NCI-H226 (cell line): Measurements from ENCODE around the gene UROD.
"Not testable (repeated sequence)": the region's sequence is repeated elsewhere in the genome, so short reads cannot be mapped to it uniquely, and the experiment has no call there.

Experiments used
- DNase-seq: peaks from one replicate; pipeline ENCODE4 v3.0.0-alpha.2; 2015

UROD gene

DNA sequence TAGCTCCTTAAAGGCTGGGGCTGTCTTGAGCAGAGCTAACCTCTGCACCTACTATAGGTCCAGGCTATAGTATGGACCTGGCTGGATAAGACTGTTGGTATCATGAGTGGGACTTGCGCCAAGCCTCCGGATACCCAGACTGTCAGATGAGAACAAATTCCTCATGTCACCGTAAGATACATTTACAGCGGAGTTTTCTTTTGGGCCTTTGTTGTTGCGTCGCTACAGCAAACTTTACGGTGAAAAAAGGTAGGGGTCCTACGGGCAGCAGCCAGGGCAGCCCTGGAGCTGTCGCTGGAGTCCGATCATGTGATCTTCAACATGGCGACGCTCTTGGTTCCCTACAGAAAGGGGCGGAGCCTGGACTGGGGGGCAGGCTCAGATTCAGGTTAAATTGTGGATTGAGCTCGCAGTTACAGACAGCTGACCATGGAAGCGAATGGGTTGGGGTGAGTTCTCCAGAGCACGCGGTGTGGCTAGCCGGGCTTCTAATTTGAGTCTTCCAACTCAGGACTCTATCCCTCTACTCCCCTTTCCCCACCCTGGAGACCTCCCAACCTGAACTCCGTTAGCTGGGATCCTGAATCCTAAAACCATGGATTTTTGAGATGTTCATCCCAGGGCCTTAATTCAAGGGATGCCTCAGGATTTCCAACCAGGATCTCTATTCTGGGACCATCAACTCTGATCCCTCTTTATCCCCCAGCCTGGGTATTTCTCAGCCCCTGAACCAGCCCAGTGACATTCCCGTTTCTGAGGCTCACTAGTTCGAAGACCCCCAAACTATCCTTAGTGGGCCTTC lies at the start of gene UROD:
Gene UROD (plus strand): TSS at position 418 of the 802 bp plus-strand sequence. CDS start 12 bp downstream, at position 430.
- peak; percentile 94 for DNase-seq

GRCh38 chr1:44962729-44963128 lies 49.3 kb upstream of the UROD start:
- DNase-seq: no peak

GRCh38 chr1:44964396-44964795 lies 47.7 kb upstream of the UROD start:
- DNase-seq: no peak

GRCh38 chr1:44970317-44970716 lies 41.7 kb upstream of the UROD start:
- DNase-seq: no peak

GRCh38 chr1:44973645-44974044 lies 38.4 kb upstream of the UROD start:
- DNase-seq: no peak

DNA sequence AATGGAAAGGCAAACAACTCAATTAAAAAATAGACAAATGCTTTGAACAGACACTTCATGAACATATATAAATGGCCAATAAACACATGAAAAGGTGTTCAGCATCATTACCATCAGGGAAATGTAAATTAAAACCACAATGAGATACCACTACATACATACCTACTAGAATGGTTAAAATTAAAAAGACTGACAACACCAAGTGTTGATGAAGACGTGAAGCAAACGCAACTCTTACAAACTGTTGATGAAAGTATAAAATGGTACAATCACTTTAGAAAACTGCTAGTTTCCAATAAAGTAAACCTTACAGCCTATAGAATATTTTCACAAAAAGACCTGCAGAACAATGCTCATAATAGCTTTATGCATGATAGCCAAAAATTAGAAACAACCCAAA lies 35.8 kb upstream of the UROD start:
- no peak for DNase-seq

GRCh38 chr1:44977372-44977771 lies 34.7 kb upstream of the UROD start:
- DNase-seq: not testable (repeated sequence)

- DNase-seq: no peak
Observed at GRCh38 chr1:44985747-44986359, 26.2 kb upstream of the UROD start.

DNA sequence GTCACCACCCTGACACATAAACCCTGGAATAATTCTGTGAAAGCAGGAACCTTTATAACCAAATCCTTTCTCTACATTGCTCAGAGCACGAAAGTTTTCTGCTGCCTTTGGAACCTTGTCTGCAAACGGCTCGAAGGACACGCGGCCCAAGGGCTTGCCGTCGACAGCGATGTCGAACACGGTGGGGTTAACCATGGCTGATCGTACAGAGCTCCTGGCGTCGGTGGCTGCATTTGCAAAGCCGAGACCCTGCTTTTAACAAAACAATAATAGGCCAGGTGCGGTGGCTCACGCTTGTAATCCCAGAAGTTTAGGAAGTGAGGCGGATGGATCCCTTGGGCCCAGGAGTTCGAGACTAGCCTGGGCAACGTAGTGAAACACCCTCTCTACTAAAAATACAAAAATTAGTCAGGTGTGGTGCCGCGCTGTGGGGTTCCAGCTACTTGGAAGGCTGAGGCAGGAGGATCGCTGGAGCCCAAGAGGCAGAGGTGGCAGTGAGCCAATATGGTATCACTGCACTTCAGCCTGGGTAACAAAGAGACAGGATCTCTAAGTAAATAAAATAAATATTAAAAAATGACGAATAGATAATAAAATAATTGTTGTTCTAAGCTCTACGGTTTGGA lies 23.4 kb upstream of the UROD start:
- DNase-seq: no peak

GRCh38 chr1:44994309-44994898 lies 17.6 kb upstream of the UROD start:
- no peak for DNase-seq

- no peak for DNase-seq
Observed at GRCh38 chr1:44995467-44996238, 16.4 kb upstream of the UROD start.

- DNase-seq: no peak
Observed at GRCh38 chr1:44999232-44999631, 12.8 kb upstream of the UROD start.

DNA sequence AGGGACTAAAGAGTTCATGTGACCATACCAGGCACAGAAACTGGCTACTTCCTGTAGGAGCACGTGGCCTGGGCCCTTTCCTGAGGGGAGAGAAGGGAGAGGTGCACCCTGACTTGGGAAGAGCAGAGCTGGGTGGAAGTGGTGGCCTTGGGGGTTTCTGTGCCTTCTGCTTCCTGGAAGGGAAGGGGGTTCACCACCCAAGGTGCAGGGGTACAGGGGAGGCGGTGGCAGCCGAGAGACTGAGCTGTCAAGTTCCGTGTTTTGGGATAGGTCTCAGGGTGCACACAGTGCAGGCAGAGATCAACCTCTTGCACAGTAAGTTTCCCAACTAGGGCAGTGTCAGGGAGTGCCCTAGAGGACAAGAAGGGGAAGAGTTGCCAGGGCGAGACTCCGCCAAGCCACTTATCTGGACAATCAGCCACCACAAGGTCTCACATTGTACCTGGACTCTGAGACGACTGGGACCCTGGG lies 11.0 kb upstream of the UROD start:
- no peak for DNase-seq

DNA sequence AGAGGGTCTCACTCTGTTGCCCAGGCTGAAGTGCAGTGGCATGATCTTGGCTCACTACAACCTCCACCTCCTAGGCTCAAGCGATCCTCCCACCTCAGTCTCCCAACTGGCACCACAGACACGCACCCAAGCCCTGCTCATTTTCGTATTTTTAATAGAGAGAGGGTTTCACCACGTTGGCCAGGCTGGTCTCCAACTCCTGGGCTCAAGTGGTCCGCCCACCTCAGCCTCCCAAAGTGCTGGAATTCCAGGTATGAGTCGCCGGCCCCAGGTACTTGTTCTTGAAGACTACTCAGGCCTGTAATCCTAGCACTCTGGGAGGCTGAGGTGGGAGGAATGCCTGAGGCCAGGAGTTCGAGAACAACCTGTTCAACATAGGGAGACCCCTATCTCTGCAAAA lies 10.5 kb upstream of the UROD start:
- not testable (repeated sequence) for DNase-seq

GRCh38 chr1:45002650-45003645 lies 9.1 kb upstream of the UROD start:
- no peak for DNase-seq

GRCh38 chr1:45003741-45004140 lies 8.3 kb upstream of the UROD start:
- DNase-seq: no peak

DNA sequence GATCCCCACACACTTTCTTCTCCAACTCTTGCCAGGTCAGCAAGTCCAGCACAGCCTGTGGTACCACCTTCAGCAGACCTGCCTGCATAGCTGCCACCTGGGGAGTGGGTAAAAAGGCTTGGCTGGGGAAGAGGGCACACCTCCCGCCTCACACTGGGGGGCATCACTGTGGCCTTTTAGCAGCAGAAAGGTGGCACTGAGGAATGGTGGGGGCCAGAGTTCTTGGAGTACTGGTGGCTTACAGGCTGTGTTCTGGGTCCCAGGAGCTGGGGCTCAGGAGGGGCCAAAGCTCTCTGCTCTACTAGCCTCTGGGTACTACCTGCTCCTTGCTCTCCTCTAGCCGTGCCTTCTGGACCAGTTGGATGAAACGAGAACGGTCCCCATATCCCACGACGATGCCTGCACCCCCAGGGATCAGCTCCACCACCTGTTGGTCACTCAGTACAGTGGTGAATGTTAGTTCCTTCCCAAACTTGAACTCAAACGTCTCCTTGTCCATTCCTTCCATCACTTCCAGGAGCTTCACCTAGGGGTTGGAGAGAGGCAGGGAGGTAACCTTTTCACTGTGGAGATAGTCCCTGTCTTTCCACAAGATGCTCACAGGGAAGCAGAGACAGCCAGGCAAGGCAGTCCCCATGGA lies 7.7 kb upstream of the UROD start:
- no peak for DNase-seq

DNA sequence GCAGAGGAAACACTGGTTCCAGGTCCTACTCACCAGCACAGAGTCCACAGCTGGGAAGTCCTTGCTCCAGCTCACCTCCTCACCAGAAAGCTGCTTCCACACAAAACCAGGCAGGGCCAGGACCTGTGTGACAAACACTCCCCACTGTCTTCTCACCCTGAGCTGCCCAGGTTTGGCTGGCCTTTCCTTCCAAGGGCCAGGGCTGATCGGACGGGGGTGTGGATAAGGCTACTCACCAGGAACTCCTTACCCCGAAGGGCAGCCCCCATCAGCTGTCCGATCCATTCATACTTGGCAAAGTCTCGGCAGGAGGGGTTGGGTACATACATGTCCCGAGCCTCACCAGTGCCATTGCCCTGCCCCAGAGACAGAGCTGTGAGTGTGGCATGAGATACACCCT lies 6.3 kb upstream of the UROD start:
- no peak for DNase-seq

GRCh38 chr1:45007311-45007710 lies 4.7 kb upstream of the UROD start:
- no peak for DNase-seq

DNA sequence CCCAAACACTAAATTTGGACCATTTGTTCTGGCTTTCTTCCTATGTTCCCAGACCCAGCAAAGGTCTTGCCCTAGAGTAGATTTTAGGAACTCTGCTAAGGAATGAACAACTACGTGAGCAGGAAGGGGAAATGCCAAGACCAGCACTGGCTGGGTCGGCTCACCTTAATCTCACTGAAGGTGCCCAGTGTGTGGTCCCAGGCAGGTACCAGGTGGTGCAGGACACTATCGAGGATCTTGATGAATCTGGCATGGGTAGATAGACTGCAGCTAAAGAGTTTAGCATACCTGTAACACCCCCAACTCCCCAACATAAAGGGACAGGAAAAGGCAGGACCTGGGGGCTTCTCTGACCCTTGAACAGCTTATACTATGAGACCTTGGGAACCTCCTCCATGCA lies 4.0 kb upstream of the UROD start:
- no peak for DNase-seq

GRCh38 chr1:45008516-45008915 lies 3.5 kb upstream of the UROD start:
- DNase-seq: no peak
